HG02970 (cell line): ENCODE results near the gene CEP97.
"Not testable (repeated sequence)": the region's sequence is repeated elsewhere in the genome, so short reads cannot be mapped to it uniquely, and the experiment has no call there.

Experiments
- ATAC-seq: cut with Tn5 transposase; IDR thresholded peaks from one replicate; pipeline ENCODE4 v1.9.1; 2021; ENCODE audit warnings: mild to moderate bottlenecking, moderate library complexity, moderate number of reproducible peaks; ENCODE audit not compliant: unreplicated experiment, low FRiP score

Gene CEP97

GRCh38 chr3:101758224-101758623, 33.8 kb downstream of the CEP97 start:
- ATAC-seq: no peak

- no peak for ATAC-seq
Observed at GRCh38 chr3:101762041-101762646, 37.7 kb downstream of the CEP97 start.

GRCh38 chr3:101777745-101778281, 53.4 kb downstream of the CEP97 start:
- not testable (repeated sequence) for ATAC-seq

- ATAC-seq: no peak
Observed at GRCh38 chr3:101778385-101779046, 54.1 kb downstream of the CEP97 start.

GRCh38 chr3:101779047-101779821, 54.8 kb downstream of the CEP97 start, which contains the start of gene NXPE3:
Gene NXPE3 (plus strand): TSS chr3:101779211. CDS start chr3:101785597, 6,386 bp downstream.
- peak; percentile 90 for ATAC-seq

- no peak for ATAC-seq
Observed at GRCh38 chr3:101779822-101780381, 55.5 kb downstream of the CEP97 start.

GRCh38 chr3:101780661-101781060, 56.2 kb downstream of the CEP97 start:
- ATAC-seq: no peak

- no peak for ATAC-seq
Observed at GRCh38 chr3:101781166-101781565, 56.8 kb downstream of the CEP97 start.

- no peak for ATAC-seq
Observed at GRCh38 chr3:101784855-101785613, 60.6 kb downstream of the CEP97 start.

- peak; percentile 97 for ATAC-seq
Observed at GRCh38 chr3:101791778-101792177, 67.4 kb downstream of the CEP97 start.

- ATAC-seq: no peak
Observed at GRCh38 chr3:101796077-101796680, 71.8 kb downstream of the CEP97 start.

- ATAC-seq: no peak
Observed at GRCh38 chr3:101801174-101801573, 76.8 kb downstream of the CEP97 start.

- ATAC-seq: no peak
Observed at GRCh38 chr3:101802179-101802578, 77.8 kb downstream of the CEP97 start.

GRCh38 chr3:101803173-101803782, 78.9 kb downstream of the CEP97 start:
- ATAC-seq: peak; percentile 77

- no peak for ATAC-seq
Observed at GRCh38 chr3:101803939-101804338, 79.5 kb downstream of the CEP97 start.

- ATAC-seq: no peak
Observed at GRCh38 chr3:101806491-101806890, 82.1 kb downstream of the CEP97 start.

GRCh38 chr3:101807888-101808287, 83.5 kb downstream of the CEP97 start:
- no peak for ATAC-seq

GRCh38 chr3:101809178-101810021, 85.0 kb downstream of the CEP97 start:
- ATAC-seq: no peak
